Limb (tissue), 2 donors: ENCODE measurements around the gene KLK13.

Experiments used
- DNase-seq, 2 donors: peaks; one replicate each; pipeline ENCODE4 v3.0.0-alpha.2; 2016; ENCODE audit errors: extremely low spot score in 2 of 2

The KLK13 gene

DNA sequence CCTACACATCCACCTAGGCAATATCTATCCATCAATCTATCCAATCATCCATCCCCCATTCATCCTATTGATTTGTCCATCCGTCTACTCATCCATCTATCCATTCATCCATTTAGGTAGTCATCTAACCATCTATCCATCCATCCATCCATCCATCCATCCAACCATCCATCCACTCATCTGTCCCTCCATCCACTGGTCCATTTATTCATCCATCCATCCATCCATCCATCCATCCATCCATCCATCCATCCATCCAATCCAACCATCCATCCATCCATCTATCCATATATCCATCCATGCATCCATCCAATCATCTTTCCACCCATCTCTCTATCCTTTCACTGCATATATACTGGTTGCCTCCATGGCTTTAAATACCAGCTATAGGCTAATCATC, 3.9 kb downstream of the KLK13 start:
- no peak for DNase-seq

DNA sequence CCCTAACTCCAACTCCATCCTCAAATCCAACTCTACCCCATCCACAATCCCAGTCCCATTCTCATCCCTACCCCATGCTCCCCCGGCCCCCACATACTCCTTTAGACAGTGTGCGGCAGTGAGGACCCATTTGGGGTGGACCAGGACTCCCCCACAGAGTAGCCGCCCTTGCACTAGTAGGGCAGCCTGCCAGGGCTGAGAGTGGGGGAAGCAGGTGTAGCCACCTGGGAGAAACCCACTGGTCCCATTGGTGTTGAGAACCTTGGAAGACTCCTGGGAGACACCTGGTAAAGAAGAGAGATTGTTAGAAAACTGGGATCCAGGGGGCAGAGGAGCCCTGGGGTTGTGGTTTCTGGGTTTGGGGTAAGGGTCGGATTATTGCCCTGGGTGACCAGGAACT, 4.6 kb downstream of the KLK13 start:
- DNase-seq: no peak

DNA sequence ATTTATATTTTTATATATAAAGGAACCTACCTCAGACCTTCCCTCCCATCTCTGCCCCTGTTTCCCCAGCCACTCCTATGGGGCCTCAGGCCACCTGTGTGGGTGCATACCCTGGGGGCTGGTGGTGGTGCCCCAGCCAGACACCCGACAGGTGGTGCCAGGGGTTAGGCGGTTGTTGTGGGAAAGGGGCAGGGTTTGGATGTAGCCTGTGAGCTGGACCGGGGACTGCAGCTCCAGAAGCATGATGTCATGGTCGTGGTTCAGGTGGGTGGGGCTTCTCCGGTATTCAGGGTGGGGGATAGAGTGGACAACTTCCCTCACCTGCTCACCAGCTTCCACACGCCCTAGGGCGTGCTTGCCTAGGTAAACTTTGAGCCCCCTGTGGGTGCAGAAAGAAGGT, 5.2 kb downstream of the KLK13 start:
- DNase-seq: no peak

DNA sequence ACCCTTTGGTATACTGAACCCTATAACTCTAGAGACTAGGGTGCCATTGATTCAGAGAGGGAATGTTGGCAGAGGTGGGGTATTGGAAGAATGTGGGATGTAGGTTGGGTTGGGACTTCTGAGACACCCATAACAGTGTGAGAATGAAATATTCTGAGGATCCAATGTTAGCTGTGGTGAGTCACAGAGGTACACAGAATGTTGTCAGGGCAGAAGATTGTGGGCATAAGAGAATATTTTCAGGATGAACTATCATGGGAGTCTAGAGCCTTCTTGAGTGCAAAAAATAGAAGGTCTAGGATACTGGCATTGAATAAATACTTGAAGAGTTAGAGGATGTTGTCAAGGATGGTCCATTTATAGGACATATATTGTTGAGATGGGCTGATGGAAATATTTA, 9.0 kb downstream of the KLK13 start:
- DNase-seq: no peak

DNA sequence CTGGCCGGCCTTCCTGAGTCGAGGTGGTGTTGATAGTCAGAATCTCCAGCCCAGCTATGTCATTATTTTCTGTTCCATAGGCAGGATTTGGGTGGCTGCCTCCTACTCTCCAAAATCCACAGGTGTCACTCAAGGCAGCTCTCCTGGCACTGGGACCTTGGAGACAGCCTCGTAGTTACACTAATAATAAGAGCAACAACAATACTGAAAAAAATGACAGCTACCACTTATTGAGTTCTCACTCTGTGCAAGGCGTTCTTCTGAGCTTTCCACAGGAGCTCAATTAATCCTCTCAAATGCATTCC, 17.9 kb downstream of the KLK13 start:
- DNase-seq: no peak

DNA sequence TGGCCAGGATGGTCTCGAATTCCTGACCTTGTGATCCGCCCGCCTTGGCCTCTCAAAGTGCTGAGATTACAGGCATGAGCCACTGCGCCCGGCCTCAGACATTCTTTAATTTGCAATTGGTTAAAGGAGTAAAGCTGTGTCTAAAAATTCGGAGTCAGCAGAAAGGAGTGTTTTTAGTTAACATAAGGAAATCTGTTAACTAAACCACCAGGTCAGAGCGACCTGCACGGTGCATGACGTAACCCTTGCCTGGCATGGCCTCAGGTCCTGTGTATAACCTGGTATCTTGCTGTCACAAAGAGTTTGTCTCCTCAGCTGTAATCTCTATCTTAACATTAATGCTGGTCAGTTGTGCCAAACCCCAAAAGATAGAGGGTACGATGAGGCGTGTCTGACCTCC, 20.6 kb downstream of the KLK13 start:
- DNase-seq: no peak

DNA sequence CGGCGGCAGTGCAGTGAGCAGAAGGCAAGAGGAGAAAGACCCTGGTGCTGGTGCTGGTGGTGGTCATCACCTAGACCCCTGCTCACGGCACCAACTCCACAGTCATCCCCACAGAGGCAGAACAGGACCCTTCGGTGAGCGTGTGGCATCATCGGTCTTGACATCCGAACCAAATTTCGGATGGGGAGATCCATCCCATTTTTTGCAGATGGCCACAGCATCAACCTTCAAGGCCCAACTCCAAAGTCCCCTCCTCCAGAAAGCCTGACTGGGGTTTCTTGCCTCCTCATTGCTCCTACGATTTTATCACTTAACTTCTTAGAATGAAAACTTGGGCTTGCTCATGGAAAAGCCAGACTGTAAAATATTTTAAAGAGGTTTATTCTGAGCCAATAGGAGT, 21.4 kb downstream of the KLK13 start:
- DNase-seq: no peak

DNA sequence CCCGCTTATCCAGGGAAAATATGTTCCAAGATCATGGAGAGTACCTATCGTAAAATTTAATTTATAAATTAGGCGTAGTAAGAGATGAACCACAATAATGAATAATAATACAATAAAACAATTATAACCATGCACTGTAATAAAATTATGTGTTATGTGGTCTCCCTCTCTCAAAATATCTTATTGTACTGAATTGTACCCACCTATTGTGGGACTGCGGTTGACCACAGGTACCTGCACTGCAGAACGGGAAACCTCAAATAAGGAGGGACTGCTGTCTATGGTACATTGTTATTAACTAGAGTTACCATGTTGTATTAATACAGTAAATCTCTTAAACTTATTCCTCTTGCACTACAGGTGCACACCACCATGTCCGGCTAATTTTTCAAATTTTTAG, 24.7 kb downstream of the KLK13 start:
- DNase-seq: no peak

DNA sequence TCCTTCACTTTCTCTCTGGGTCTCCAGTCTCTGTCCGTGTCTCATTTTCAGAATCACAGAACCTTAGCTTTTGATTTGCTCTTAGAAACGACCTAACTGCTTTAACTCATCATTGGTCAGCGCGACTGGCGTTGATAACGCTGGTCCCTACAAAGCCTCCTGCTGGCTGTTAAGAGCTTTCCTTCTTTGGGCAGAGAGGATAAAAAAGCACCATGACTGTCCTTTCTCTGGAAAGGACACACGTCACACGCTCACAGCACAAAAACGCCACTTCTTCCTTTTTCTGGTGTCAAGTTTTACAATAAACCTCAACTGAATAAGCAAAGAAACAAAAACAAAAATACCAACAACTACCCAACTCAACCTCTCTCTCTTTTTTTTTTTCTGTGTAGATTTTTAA, 28.4 kb downstream of the KLK13 start:
- DNase-seq: no peak

DNA sequence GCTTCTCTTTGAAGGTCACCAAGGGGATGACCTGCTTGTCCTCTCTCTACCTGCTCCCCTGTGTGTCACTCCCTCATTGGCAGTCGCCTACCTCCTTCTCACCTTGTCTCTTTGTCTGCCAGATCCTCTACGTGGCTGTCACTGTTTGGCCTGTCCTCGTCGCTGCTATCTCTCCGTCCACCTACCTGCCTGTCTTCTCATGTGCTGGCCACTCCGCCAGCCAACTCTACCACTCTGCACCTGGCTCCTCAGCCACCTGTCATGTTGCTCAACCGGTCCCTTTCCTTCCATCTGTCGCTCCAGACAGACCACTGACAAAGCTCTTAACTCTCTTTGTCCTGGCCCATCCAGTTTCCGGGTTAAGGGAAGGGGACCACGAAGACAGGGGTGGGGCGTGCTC, 30.2 kb downstream of the KLK13 start, which contains the start of gene KLK12:
KLK12 (minus strand) TSS at position 299 of the 400 bp plus-strand sequence. CDS start 381 bp downstream, outside the sequence.
- DNase-seq: no peak

DNA sequence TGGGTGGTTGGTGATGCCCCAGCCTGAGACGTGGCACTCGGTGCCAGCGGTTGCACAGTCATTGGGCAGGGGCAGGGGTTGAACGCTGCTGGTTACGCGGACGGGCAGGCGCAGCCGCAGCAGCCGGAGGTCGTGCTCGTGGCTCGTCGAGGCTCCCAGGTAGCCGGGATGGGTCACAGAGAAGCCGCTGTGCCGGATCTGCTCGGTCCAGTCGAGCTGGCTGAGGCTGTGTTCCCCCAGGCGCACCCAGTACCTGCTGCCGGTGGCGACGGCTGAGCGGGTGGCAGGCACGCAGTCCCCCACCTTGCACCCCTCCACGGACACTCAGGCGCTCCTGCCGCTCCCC, 33.0 kb downstream of the KLK13 start:
- no peak for DNase-seq

DNA sequence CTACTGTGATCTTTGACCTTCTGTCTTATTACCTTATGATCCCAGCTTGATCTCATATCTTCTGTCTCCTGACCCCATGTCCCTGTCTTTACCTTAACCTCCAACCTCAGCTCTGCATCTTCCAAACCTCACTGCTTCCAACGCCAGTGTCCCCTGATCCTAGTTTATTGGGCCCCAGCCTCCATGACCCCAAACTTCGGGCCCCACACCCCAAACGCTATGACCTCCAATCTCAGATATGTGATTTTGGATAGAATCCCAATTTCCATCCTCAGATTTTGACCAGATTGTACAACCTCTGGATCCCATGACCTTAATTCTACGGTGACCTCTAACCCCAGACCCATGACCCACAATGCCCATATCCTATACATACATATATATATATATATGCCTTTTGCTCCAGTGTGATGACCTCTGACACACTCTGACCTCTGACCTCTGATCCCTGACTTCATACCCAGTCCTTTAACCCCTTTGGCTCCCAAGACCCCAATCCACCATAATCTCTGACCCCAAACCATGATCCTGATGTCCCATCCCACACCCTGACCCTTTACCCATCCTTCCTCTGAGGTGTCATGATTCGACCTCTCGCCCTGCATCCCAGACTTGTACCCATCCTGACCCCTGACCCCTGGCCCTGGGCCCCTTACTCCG, 33.5 kb downstream of the KLK13 start:
- no peak for DNase-seq

DNA sequence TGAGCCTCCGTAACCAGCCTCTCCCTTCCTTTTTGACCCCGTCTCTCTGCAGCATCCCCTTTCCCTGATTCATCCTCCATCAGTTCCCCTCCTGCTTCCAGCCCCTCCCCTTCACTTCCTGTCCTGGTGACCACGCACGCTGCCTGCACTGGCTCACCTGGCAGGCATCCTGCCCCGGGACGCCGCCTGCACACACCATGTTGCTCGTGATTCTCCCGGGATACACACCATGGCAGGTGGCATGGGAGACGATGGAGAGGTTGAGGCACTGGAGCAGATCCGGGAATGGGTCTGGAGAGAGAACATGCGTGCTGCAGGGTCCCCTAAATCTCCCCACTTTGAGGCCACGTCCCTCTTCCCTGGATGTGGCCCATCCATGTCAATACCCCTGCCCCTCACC, 34.3 kb downstream of the KLK13 start:
- no peak for DNase-seq

DNA sequence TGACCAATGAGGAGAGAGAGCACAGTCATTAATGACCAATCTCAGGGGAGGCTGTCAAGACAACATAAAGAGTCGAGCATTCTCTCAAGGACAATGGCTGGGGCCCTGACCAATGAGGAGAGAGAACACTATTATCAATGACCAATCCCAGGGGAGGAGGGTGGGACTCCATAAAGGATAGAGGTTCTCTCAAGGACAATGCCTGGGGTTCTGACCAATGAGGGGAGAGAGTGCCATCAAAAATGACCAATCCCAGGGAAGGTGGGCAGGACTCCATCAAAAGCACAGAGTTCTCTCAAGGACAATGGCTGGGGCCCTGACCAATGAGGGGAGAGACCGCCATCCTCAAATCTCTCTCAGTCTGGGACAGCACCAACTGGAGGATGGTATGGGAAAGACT, 35.2 kb downstream of the KLK13 start:
- no peak for DNase-seq

DNA sequence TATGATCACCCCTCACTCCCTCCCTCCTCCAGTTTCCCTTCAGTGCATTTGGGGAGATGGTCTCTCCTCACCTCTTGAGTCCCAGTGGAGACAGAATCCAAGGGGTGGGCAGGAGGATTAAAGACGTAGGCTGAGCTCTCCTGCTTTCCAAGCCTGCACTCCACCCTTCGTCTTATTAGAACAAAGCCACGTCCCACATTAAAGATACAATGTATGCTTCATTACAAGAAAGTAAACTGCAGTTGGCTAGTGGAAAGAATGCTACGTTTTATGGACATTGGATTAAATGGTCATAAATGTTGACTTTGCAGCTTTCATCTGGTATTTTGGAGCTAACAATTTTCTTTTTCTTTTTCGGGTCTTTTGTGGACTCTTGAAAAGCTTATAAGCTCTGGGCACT, 37.0 kb downstream of the KLK13 start:
- DNase-seq: no peak

DNA sequence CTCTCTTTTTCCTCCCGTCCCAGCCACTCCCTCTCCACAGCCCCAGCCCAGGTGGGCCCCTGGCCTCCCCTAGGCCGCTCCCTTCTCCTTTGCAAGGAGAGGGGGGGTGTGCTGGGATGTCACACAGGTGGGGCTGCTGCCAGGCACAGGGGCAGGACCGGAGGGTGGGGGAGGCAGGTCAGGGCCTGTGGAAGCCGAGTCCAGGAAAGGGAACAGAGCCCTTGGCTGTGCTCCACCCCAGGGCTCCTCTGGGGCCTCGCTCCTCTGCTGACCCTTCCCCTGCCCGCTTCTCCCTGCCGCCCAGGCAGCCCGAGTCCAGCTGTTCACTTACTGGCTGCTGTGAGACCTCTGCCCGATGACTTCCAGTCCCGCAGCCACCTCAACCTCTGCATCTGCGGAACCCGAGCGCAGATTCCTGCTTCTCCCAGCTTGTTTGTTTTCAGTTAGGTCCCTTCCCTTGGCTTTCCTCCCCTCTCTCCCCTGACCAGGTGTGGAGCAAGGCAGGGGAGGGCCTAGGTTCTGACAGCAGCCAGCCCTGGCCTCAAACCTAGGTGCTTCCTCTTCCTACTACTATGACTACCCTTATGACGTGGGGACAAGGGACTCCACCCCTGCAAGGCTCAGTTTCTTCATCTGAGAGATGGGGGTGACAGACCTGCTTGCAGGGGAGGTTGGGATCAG, 37.6 kb downstream of the KLK13 start:
- no peak for DNase-seq

DNA sequence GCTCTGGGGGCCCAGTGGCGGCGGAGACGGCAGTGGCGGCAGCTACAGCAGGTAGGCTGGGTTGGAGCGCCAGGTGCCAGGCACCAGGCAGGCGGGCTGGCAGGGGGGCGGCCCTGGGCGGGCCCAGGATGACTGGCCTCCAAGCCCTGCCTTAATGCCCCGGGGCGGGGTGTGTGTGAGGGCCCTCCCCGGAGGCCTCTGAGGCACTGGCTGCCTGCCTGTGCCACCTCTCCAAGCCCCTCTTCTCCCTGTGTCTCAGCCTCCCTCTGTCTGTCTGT, 38.4 kb downstream of the KLK13 start, which contains the start of gene KLK11:
KLK11 (minus strand) TSS at position 63 of the 278 bp plus-strand sequence. CDS start 985 bp downstream, outside the sequence.
- DNase-seq: no peak

DNA sequence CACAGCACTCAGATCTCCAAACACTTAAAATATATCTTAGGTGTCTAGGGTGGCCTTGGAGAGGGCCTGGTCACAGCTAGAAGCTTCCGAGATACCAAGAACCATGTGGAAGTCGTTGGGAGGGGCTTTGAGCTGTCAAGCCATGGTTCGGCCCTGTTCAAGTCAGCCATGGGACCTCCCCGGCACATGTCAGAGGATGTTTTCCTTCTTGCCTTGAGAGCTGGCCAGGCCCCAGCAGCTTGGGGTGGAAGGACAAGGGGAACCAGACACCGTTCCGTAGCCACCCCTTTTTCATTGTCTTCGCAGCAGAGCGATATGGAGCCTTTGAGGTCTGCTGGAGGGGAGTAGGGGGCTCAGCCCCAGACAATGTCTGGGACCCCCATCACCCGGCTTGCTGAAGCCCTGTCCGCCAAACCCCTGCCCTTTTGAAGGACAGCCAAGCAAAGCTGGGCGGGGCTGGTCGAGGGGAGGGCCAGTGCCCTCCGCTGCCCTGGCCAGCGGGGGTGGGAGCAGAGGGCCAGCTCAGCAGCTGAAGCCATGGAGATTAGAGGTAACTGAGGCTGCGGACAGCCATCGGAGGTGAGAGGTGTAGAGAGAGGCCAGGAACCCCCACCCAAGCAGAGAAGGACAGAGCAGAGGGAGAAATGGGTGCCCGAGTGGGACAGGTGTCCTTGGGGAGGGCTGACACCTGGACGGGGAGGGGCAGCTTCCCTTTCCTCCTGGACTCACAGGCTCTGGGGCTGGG, 38.9 kb downstream of the KLK13 start:
- no peak for DNase-seq

DNA sequence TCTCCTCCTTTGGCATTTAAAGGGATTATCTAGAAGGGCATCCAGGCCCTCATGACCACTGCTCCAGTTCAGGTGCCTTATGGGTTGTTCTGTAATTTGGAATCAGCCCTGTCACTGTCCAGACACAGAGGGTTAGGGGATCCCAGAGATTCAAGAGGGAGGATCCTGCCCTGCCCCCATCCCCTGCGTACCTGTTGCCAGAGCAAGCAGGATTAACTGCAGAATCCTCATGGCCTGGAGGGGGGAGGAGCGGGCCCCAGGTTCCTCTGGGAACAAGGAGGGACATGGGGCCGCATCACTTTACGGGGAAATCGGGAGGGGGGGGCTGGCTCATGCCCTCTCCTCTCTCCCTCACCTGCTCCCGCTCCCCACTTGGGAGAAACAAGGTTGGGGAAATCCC, 39.5 kb downstream of the KLK13 start:
- DNase-seq: no peak

DNA sequence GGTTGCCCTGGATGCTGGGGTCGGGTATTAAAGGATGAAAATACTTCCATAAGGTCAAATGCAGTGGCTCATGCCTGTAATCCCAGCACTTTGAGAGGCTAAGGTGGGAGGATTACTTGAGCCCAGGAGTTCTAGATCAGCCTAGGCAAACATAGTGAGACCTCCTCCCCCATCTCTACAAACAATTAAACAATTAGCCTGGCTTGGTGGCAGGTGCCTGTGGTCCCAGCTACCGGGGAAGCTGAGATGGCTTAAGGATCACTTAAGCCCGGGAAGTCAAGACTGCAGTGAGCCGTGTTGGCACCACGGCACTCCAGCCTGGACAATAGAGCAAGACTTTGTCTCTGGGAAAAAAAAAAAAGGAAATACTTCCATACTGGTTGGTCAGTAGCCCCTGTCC, 40.0 kb downstream of the KLK13 start:
- no peak for DNase-seq

DNA sequence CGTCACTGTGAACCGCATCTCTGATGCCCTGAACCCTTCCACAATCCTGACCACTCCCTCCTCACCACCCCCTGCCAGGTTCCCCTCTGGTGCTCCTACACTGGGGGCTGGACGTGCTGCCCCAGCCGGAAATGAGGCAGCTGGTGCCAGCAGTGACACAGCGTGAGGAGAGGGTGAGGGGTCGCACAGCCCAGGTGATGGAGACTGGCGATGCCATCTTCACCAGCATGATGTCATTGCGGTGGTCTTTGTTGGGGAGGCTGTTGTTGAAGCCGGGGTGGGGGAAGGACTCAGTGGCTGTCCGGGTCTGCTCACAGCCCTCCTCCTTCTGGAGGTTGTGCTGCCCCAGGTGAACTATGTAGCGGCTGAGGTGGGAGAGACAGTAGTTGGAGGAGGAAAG, 40.9 kb downstream of the KLK13 start:
- DNase-seq: no peak

DNA sequence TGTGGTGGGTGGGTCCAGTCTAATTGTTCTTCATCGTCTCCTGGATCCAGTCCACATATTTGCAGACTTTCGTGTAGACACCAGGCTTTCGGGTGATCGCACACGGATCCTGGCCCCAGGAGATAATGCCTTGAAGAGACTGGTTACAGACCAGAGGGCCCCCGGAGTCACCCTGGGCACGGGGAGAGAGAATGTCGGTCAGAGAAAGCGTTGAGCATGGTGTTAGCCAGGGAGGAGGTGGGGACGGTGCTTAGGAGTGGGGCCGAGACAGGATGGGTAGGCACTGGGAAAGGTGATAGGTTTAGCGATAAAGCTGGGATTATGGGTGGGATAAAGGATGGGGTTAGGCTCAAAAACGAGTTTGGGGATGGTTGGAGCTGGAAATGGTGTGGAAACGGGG, 42.4 kb downstream of the KLK13 start:
- no peak for DNase-seq

DNA sequence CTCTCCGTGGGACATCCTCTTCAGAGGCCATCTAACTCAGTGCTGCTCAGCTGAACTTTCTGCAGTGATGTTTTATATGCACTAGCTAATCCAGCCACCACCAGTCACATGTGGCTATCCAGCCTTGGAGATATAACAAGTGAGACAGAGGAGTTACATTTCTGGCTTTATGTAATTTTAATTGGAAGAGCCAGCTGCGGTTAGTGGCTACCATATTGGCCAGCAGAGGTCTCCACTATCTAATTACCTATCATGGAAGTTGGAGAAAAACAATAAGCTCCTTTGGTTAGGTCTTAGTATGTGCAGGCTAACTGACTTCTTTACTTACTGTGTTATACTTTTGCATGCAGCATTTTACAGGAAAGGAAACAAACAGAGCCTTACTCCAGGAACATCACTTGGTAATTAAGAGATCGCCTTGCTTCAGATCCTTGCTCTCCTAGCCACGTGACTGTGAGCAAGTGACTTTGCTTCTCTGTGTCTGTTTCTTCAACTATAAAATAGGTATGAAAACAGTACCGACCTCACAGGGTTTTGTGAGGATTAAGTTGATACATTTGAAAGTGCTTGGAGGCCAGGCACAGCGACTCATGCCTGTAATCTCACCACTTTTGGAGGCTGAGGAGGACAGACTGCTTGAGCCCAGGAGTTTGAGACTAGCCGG, 43.8 kb downstream of the KLK13 start:
- DNase-seq: peak in 1 of 2 donors; percentile 12
